GM06990 (cell line): ENCODE data around the gene GDPD5.

Experiments
- DNase-seq: peaks from one replicate; pipeline ENCODE4 v3.0.0-alpha.2; 2011; ENCODE audit not compliant: insufficient read length; ENCODE audit errors: extremely low read depth
- H3K27me3 ChIP-seq: replicated peaks from 2 replicates; pipeline ENCODE4 v1.6.0; 2011; ENCODE audit warnings: low read length; ENCODE audit not compliant: control insufficient read depth, insufficient read depth
- H3K36me3 ChIP-seq: 2 replicates; pipeline ENCODE4 v1.5.1; 2011; ENCODE audit warnings: low read length; ENCODE audit not compliant: control insufficient read depth, insufficient read depth
- H3K4me3 ChIP-seq: replicated peaks from 2 replicates; pipeline ENCODE4 v1.5.1; 2011; ENCODE audit warnings: low read depth, mild to moderate bottlenecking, control low read depth, low read length
- TF ChIP-seq, protein P1 (sequence below): IDR thresholded peaks from 2 replicates; pipeline ENCODE4 v1.5.1; 2011; ENCODE audit warnings: low read length, control low read depth, mild to moderate bottlenecking, inconsistent platforms; ENCODE audit not compliant: insufficient read depth, poor library complexity, severe bottlenecking

Gene GDPD5

DNA sequence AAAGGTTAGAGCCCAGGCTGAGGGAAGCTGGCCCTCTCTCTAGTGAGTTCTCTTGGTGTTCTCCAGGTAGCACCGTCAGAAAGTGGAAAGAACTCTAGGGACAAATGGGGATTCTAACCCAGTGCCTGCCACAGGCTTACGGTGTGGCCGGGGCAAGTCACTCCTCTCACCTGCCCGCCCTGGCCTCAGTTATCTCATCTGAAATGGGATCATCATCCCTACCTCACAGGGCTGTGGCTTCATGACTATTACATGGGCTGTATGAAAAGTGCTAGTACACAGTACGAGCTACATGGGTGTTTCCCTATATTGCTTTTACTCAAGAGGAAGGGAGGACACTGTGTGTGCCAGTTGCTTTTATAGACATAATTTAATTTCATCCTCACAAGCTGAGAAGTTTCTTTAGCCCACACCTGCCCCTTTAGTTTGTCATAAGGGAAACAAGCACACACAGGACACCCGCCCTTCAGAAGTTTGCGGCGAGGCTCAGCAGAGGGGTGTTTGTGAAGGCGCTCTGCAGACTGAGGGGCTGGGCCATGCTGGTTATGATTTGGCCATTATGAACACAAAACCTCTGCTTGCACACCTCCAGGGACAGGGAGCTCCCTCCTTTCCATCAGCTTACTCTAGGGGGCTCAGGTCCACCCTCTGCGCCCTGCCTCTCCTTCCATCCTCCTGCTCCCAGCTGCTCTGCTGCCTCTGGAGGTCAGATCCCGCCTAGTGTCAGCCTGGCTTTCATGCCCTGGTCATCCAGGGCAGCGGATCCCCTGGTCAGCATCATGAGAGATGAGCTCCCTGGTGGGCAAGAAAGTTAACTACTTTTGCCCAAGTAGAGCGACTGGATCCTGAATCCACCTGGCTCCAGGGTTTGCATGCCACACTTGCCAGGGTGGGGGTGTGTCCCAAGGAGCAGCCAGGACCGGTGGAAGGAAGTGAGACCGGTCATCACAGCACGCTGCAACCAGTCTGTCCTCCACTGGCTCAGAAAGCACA is 93.9 kb downstream of the GDPD5 start:
- TF ChIP-seq, protein P1, sequence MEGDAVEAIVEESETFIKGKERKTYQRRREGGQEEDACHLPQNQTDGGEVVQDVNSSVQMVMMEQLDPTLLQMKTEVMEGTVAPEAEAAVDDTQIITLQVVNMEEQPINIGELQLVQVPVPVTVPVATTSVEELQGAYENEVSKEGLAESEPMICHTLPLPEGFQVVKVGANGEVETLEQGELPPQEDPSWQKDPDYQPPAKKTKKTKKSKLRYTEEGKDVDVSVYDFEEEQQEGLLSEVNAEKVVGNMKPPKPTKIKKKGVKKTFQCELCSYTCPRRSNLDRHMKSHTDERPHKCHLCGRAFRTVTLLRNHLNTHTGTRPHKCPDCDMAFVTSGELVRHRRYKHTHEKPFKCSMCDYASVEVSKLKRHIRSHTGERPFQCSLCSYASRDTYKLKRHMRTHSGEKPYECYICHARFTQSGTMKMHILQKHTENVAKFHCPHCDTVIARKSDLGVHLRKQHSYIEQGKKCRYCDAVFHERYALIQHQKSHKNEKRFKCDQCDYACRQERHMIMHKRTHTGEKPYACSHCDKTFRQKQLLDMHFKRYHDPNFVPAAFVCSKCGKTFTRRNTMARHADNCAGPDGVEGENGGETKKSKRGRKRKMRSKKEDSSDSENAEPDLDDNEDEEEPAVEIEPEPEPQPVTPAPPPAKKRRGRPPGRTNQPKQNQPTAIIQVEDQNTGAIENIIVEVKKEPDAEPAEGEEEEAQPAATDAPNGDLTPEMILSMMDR = no peak
- Histone ChIP-seq H3K4me3 (no peak overlapping the region), H3K36me3 (no peaks in the 10 kb centered on the region), H3K27me3 (peaks cover 2% of the 10 kb centered on the region)
- no peak for DNase-seq

DNA sequence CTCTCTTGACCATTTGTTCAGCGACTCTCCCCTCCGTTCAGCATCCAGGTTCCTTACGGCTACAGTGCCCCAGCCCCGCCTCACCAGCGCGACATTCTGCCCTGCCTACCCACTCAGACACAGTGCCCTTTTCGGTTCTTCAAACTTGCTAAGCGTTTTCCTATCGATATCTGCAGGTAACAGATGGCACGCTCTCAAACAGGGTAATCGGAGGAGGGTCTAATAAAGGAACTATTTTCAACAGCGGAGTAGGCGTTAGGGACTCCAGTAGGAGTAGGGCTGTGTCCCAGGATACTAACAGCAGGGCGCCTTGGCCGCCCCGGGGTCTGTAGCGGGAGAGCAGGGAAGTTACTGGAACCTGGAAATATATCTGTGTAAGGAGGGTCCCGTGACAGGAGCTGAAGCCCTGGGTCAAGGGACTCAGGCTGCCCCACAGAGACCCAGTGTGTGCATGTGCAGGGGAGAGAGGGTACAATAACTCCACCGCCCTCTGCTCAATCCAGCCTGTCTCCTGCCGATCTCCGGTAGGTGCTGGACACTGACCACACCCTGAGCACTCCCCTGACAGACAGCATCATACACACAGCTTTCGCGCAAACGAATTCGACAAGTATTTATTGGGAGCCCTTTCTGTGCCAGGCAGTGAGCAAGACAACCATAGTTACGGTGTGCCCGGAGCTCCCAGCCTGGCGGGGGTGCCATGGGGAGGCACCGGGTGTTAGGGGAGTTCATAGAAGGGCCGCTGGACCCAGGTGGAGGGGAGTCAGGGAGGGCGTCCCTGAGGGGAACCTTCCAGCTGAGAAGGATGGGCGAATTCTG is 94.8 kb downstream of the GDPD5 start:
- H3K36me3 ChIP-seq = no peaks in the 10 kb centered on the region
- H3K27me3 ChIP-seq = peaks cover 2% of the 10 kb centered on the region
- H3K4me3 ChIP-seq = peak overlapping the region; percentile 34
- TF ChIP-seq, protein P1 = no peak
- no peak for DNase-seq

DNA sequence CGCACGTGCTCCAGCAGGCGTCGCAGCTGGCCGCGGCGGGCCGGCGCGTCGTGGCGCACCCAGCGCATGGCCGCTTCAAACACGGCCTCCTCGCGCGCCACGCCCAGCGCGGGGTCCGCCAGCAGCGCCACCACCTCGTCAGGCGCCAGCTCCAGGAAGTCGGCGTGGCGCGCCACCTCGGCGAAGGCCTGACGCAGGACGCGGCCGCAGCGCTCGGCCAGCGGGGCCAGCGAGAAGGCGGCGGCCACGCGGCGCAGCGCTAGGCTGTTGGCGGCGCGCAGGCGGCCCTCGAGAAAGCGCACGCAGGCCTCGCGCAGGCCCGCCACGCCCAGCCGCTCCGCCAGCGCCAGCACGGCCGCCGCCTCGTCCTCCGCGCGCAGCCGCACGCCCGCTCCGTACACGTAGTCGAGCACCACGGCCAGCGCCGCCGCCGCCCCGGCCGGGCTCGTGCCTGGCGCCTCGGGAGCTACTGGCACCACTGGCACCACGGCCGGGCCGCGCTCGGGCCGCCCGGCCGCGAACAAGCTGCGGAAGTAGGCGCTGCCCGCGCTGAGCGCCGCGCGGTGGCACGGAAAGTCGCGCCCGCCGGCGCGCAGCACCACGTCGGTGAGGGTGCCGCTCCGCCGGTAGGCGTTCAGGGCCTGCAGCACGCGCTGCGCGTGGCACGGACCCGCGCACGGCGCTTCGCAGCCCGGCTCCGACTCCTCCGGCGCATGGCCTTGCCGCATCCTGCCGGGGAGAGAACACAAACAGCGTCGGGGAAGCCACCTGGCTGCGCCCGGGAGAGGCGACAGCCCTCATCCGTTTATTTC is 95.6 kb downstream of the GDPD5 start:
- peak; percentile 78 for DNase-seq
- Histone ChIP-seq H3K27me3 (peaks cover 2% of the 10 kb centered on the region), H3K4me3 (peak overlapping the region; percentile 34), H3K36me3 (no peaks in the 10 kb centered on the region)
- TF ChIP-seq, protein P1 = no peak

DNA sequence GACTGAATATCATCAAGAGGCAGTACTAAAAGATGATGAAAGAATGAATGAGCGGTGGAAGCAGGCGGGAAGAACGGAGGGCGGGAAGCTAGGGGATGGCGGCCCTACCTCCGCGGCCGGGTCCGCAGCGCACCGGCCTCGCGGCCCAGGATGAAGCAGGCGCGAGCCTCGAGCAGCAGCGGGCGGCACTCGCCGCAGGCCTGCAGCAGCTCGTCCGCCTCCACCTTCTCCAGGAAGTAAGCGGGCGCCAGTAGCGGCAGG is 96.2 kb downstream of the GDPD5 start:
- no peak for DNase-seq
- Histone ChIP-seq H3K36me3 (no peaks in the 10 kb centered on the region), H3K4me3 (no peak overlapping the region), H3K27me3 (peaks cover 2% of the 10 kb centered on the region)
- TF ChIP-seq, protein P1 = no peak

DNA sequence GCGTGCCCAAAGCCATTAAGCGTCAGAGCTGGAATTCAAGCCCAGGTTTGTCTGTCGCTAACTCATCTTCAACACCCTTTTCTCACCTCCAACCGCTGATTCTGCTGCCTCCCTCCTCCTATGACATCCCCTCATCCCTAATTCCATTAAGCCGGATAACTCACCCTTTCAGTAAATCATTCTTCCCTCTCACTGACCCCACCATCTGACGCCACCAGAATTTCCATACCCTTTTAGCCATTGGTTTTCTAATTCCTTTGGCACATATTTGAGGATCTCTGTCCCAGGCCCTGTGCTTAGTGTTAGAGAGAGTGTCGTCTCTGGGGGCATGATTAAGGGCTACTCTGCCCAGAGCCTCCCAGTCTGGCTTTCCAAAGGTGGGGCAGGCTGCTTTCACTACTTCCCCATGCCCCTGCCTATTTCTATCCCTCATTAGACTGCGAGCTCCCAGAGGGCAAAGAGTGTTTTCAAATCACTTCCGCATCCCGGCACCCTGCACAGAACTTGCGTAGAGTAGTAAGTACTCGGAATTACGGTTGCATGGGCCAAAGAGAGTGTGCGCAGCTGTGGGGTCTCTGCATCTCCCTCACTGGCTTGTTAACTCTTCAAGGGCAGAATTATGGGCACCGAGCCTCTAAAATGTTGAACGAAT is 96.6 kb downstream of the GDPD5 start:
- H3K4me3 ChIP-seq = no peak overlapping the region
- DNase-seq = no peak
- H3K36me3 ChIP-seq = no peaks in the 10 kb centered on the region
- peaks cover 2% of the 10 kb centered on the region for H3K27me3 ChIP-seq
- TF ChIP-seq, protein P1 = no peak
